ENCODE data around the gene FNDC10. TPM values are rescaled to one million over a fixed set of nuclear protein-coding genes. Genes with fewer than 3 reads are reported as not detected.

The FNDC10 gene
- total and polyA plus RNA-seq, 2 experiments from 2014 or later = 3.1 to 9.8 TPM

GRCh38 chr1:1617925-1618324 lies 18.0 kb upstream of the FNDC10 start:
- H3K27me3 ChIP-seq (replicated peaks; ENCODE audit: insufficient read depth) = no peaks in the 10 kb centered on the region
- peaks cover 40% of the 10 kb centered on the region for H3K79me2 ChIP-seq (ENCODE audit: insufficient read depth)
- H3K36me3 ChIP-seq (ENCODE audit: low read depth) = no peaks in the 10 kb centered on the region
- H3K4me1 ChIP-seq (ENCODE audit: insufficient read depth) = peaks cover 6% of the 10 kb centered on the region; the same call in 1 of the 2 replicates
- no peaks in the 10 kb centered on the region for H4K20me1 ChIP-seq (ENCODE audit: insufficient read depth)
- no peak for DNase-seq
- TF ChIP-seq EZH2phosphoT487 (IDR thresholded peaks at IDR 0.05; ENCODE audit: insufficient read depth, low read depth) = no peak
- no peak for TF ChIP-seq EZH2 (IDR thresholded peaks at IDR 0.05; ENCODE audit: insufficient read depth, poor library complexity, severe bottlenecking)
- no peak overlapping the region for H2AFZ ChIP-seq
- H3K4me2 ChIP-seq (ENCODE audit: unreplicated experiment) = no peak overlapping the region
- WGBS, 2 experiments (ENCODE audit: low coverage in 1 of 2, low lambda C conversion rate in 2 of 2, missing lambda C conversion rate in 2 of 2) = 78 to 82% methylated on average over 6 of the region's 6 CpGs
- no peak overlapping the region for H3K27ac ChIP-seq
- H3K4me3 ChIP-seq = no peak overlapping the region
- no peaks in the 10 kb centered on the region for H3K9me2 ChIP-seq (ENCODE audit: insufficient read depth)
- H3F3A ChIP-seq (ENCODE audit: insufficient read depth) = peaks cover 15% of the 10 kb centered on the region; the same call in 1 of the 2 replicates
- no peaks in the 10 kb centered on the region for H3K9me3 ChIP-seq (ENCODE audit: low read depth)
- no peak overlapping the region for H3K9ac ChIP-seq
- in situ Hi-C loops (cut with MboI) = no loop called here

- Histone ChIP-seq H3K79me2 (ENCODE audit: insufficient read depth) (peaks cover 40% of the 10 kb centered on the region), H3K4me2 (ENCODE audit: unreplicated experiment) (no peak overlapping the region), H3K9me2 (ENCODE audit: insufficient read depth) (no peaks in the 10 kb centered on the region), H3K4me1 (ENCODE audit: insufficient read depth) (peaks cover 6% of the 10 kb centered on the region; the same call in 1 of the 2 replicates), H3K9me3 (ENCODE audit: low read depth) (no peaks in the 10 kb centered on the region), H3K27me3 (replicated peaks; ENCODE audit: insufficient read depth) (no peaks in the 10 kb centered on the region), H4K20me1 (ENCODE audit: insufficient read depth) (no peaks in the 10 kb centered on the region), H3K27ac (no peak overlapping the region), H3F3A (ENCODE audit: insufficient read depth) (peaks cover 15% of the 10 kb centered on the region; the same call in 1 of the 2 replicates), H2AFZ (no peak overlapping the region), H3K36me3 (ENCODE audit: low read depth) (no peaks in the 10 kb centered on the region), H3K9ac (peak overlapping the region; percentile 99; the same call in 1 of the 2 replicates), H3K4me3 (no peak overlapping the region)
- 91 to 93% methylated on average over 11 of the region's 11 CpGs for WGBS, 2 experiments (ENCODE audit: low coverage in 1 of 2, low lambda C conversion rate in 2 of 2, missing lambda C conversion rate in 2 of 2)
- TF ChIP-seq EZH2phosphoT487 (IDR thresholded peaks at IDR 0.05; ENCODE audit: insufficient read depth, low read depth) = no peak
- no peak for TF ChIP-seq EZH2 (IDR thresholded peaks at IDR 0.05; ENCODE audit: insufficient read depth, poor library complexity, severe bottlenecking)
- DNase-seq = no peak
- in situ Hi-C loops (cut with MboI) = no loop called here
Measured at GRCh38 chr1:1617516-1617915, 17.6 kb upstream of the FNDC10 start.

- Histone ChIP-seq H3K27me3 (replicated peaks; ENCODE audit: insufficient read depth) (no peaks in the 10 kb centered on the region), H3K27ac (peak overlapping the region; percentile 99), H3K9me2 (ENCODE audit: insufficient read depth) (no peaks in the 10 kb centered on the region), H3K9ac (peak overlapping the region; percentile 99), H3K9me3 (ENCODE audit: low read depth) (no peaks in the 10 kb centered on the region), H3K4me3 (peak overlapping the region; percentile 92), H3K4me2 (ENCODE audit: unreplicated experiment) (peak overlapping the region; percentile 92), H2AFZ (no peak overlapping the region), H3K79me2 (ENCODE audit: insufficient read depth) (peaks cover 40% of the 10 kb centered on the region), H3F3A (ENCODE audit: insufficient read depth) (peaks cover 20% of the 10 kb centered on the region), H4K20me1 (ENCODE audit: insufficient read depth) (no peaks in the 10 kb centered on the region), H3K4me1 (ENCODE audit: insufficient read depth) (peaks cover 6% of the 10 kb centered on the region; the same call in 1 of the 2 replicates), H3K36me3 (ENCODE audit: low read depth) (no peaks in the 10 kb centered on the region)
- 93 to 95% methylated on average over 15 to 17 of the region's 19 CpGs for WGBS, 2 experiments (ENCODE audit: low coverage in 1 of 2, low lambda C conversion rate in 2 of 2, missing lambda C conversion rate in 2 of 2)
- no peak for DNase-seq
- TF ChIP-seq EZH2 (IDR thresholded peaks at IDR 0.05; ENCODE audit: insufficient read depth, poor library complexity, severe bottlenecking) (no peak), EZH2phosphoT487 (IDR thresholded peaks at IDR 0.05; ENCODE audit: insufficient read depth, low read depth) (no peak)
- in situ Hi-C loops (cut with MboI) = no loop called here
Measured at GRCh38 chr1:1616838-1617237, 16.9 kb upstream of the FNDC10 start.

- Histone ChIP-seq H3K4me1 (ENCODE audit: insufficient read depth) (peaks cover 6% of the 10 kb centered on the region; the same call in 1 of the 2 replicates), H3K27ac (peak overlapping the region; percentile 99), H4K20me1 (ENCODE audit: insufficient read depth) (no peaks in the 10 kb centered on the region), H3K27me3 (replicated peaks; ENCODE audit: insufficient read depth) (no peaks in the 10 kb centered on the region), H3K36me3 (ENCODE audit: low read depth) (no peaks in the 10 kb centered on the region), H3K4me2 (ENCODE audit: unreplicated experiment) (peak overlapping the region; percentile 92), H3K9me2 (ENCODE audit: insufficient read depth) (no peaks in the 10 kb centered on the region), H3K4me3 (peak overlapping the region; percentile 92), H3K9ac (peak overlapping the region; percentile 99), H3K9me3 (ENCODE audit: low read depth) (no peaks in the 10 kb centered on the region), H2AFZ (peak overlapping the region; percentile 58), H3F3A (ENCODE audit: insufficient read depth) (peaks cover 21% of the 10 kb centered on the region), H3K79me2 (ENCODE audit: insufficient read depth) (peaks cover 40% of the 10 kb centered on the region)
- TF ChIP-seq EZH2 (IDR thresholded peaks at IDR 0.05; ENCODE audit: insufficient read depth, poor library complexity, severe bottlenecking) = no peak
- in situ Hi-C loops (cut with MboI) = no loop called here
- WGBS, 2 experiments (ENCODE audit: low coverage in 1 of 2, low lambda C conversion rate in 2 of 2, missing lambda C conversion rate in 2 of 2) = 4 to 5% methylated on average over 56 to 57 of the region's 80 CpGs
- DNase-seq = peak; percentile 67
Measured at GRCh38 chr1:1616045-1616790, 16.3 kb upstream of the FNDC10 start.

All from GM23248 (cell line).